DOHH2 (cell line): ENCODE results near the gene EVX1.

Experiments used
- H3F3A ChIP-seq: fragments of 200-600 bp; sonication (generic), shearing (Covaris generic); 2 replicates; pipeline ENCODE4 v1.6.0; 2016; ENCODE audit warnings: antibody characterized with exemption, mild to moderate bottlenecking; ENCODE audit not compliant: control insufficient read depth, insufficient read depth
- H3K27ac ChIP-seq: fragments of 200-600 bp; sonication (generic); 2 replicates; pipeline ENCODE4 v1.5.1; 2014; ENCODE audit warnings: low read depth, mild to moderate bottlenecking, low read length, moderate library complexity
- H3K27me3 ChIP-seq: fragments of 200-600 bp; sonication (generic); 2 replicates; pipeline ENCODE4 v1.6.1; 2014; ENCODE audit warnings: mild to moderate bottlenecking, low read length, mixed read lengths; ENCODE audit not compliant: control insufficient read depth
- H3K36me3 ChIP-seq: fragments of 200-600 bp; sonication (generic); 2 replicates; pipeline ENCODE4 v1.6.1; 2014; ENCODE audit warnings: mild to moderate bottlenecking, low read length, moderate library complexity, mixed read lengths; ENCODE audit not compliant: control insufficient read depth
- H3K4me1 ChIP-seq: fragments of 200-600 bp; sonication (generic); 2 replicates; pipeline ENCODE4 v1.6.1; 2014; ENCODE audit warnings: mild to moderate bottlenecking, low read length, mixed read lengths; ENCODE audit not compliant: control insufficient read depth
- H3K4me2 ChIP-seq: fragments of 200-600 bp; sonication (generic); 2 replicates; pipeline ENCODE4 v1.6.0; 2014; ENCODE audit warnings: mild to moderate bottlenecking, low read length, moderate library complexity
- H3K4me3 ChIP-seq: fragments of 200-600 bp; sonication (generic); 2 replicates; pipeline ENCODE4 v1.5.1; 2014; ENCODE audit warnings: mild to moderate bottlenecking, low read length, mixed read lengths
- H3K79me2 ChIP-seq: fragments of 200-600 bp; sonication (generic); 2 replicates; pipeline ENCODE4 v1.6.1; 2014; ENCODE audit warnings: mild to moderate bottlenecking, low read length, mixed read lengths; ENCODE audit not compliant: control insufficient read depth
- H3K9me2 ChIP-seq: fragments of 200-600 bp; sonication (generic); replicated peaks from 2 replicates; pipeline ENCODE4 v1.6.1; 2014; ENCODE audit warnings: mild to moderate bottlenecking, low read length, mixed read lengths; ENCODE audit not compliant: control insufficient read depth
- H3K9me3 ChIP-seq: fragments of 200-600 bp; sonication (generic); 2 replicates; pipeline ENCODE4 v1.6.1; 2014; ENCODE audit warnings: antibody characterized with exemption, low read length, mixed read lengths; ENCODE audit not compliant: control insufficient read depth, insufficient read depth
- H4K20me1 ChIP-seq: fragments of 200-600 bp; sonication (generic); 2 replicates; pipeline ENCODE4 v1.6.0; 2014; ENCODE audit warnings: low read depth, mild to moderate bottlenecking, antibody characterized with exemption, low read length, moderate library complexity; ENCODE audit not compliant: control insufficient read depth, insufficient read depth
- EZH2phosphoT487 ChIP-seq: fragments of 200-600 bp; sonication (generic); IDR thresholded peaks from 2 replicates; pipeline ENCODE4 v1.6.1; 2017; ENCODE audit warnings: borderline replicate concordance, mild to moderate bottlenecking, antibody characterized with exemption, low read length, moderate library complexity, mixed read lengths
- TF ChIP-seq, protein P1 (sequence below): fragments of 200-600 bp; sonication (generic); IDR thresholded peaks from one replicate; pipeline ENCODE4 v1.5.1; 2014; ENCODE audit warnings: antibody characterized with exemption, mild to moderate bottlenecking, low read depth, low read length; ENCODE audit not compliant: poor library complexity, severe bottlenecking

The EVX1 gene

DNA sequence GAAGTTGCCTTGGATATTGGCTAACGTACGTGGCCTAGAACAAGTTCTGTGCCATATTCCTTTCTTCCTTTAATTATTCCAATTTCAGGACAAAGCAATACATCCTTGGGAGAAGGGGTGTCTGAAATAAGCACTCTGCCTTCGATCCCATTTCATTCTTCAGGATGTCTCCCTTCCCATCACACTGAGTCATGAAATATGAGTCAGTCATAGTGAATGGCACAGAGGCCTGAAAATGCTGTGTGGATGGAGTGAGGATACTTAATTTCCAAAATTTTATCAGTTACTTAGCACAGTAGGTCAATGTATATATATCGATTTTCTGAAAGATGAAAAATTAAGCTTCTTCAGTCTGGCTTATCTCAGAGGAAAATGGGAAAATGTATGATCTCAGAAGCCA is 19.5 kb downstream of the EVX1 start:
- Histone ChIP-seq H3K36me3 (no peaks in the 10 kb centered on the region), H3K27me3 (0 out of 2 replicates have a peak, but pooled peaks cover 3% of the 10 kb centered on the region)
- no peak for TF ChIP-seq EZH2phosphoT487
- TF ChIP-seq, protein P1, sequence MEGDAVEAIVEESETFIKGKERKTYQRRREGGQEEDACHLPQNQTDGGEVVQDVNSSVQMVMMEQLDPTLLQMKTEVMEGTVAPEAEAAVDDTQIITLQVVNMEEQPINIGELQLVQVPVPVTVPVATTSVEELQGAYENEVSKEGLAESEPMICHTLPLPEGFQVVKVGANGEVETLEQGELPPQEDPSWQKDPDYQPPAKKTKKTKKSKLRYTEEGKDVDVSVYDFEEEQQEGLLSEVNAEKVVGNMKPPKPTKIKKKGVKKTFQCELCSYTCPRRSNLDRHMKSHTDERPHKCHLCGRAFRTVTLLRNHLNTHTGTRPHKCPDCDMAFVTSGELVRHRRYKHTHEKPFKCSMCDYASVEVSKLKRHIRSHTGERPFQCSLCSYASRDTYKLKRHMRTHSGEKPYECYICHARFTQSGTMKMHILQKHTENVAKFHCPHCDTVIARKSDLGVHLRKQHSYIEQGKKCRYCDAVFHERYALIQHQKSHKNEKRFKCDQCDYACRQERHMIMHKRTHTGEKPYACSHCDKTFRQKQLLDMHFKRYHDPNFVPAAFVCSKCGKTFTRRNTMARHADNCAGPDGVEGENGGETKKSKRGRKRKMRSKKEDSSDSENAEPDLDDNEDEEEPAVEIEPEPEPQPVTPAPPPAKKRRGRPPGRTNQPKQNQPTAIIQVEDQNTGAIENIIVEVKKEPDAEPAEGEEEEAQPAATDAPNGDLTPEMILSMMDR = no peak

DNA sequence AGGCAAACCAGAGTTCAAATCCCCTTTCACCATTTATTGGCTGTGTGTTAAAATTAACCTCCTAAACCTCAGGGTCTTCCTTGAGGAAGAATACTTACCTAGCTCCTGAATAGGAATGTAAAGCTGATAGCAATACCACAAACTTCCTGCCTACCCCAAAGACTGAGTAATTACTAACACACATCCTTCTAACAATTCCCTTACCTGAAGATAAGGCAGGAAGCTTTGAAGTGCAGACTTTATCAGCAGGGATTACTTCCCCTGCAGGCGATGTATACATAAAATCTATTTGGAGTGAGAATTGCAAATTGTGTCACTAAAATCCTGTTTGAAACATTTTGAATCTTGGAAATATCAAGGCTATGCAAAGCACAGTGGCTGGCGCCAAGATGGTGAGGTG is 21.2 kb downstream of the EVX1 start:
- TF ChIP-seq, protein P1 = no peak
- no peak for TF ChIP-seq EZH2phosphoT487
- no peak overlapping the region for H3K27ac ChIP-seq
- no peaks in the 10 kb centered on the region for H3K9me3 ChIP-seq
- no peaks in the 10 kb centered on the region for H3K79me2 ChIP-seq
- no peaks in the 10 kb centered on the region for H3K36me3 ChIP-seq
- no peaks in the 10 kb centered on the region for H3K9me2 ChIP-seq
- no peaks in the 10 kb centered on the region for H3F3A ChIP-seq
- H3K4me1 ChIP-seq = no peaks in the 10 kb centered on the region
- no peak overlapping the region for H3K4me3 ChIP-seq
- H4K20me1 ChIP-seq = no peaks in the 10 kb centered on the region
- H3K27me3 ChIP-seq = no peaks in the 10 kb centered on the region
- no peak overlapping the region for H3K4me2 ChIP-seq

More for the DNA sequence above, 19.5 kb downstream of the EVX1 start:
- H3K9me2 ChIP-seq = no peaks in the 10 kb centered on the region
- H3K9me3 ChIP-seq = no peaks in the 10 kb centered on the region
- no peak overlapping the region for H3K27ac ChIP-seq
- no peaks in the 10 kb centered on the region for H3F3A ChIP-seq
- H4K20me1 ChIP-seq = no peaks in the 10 kb centered on the region
- no peak overlapping the region for H3K4me3 ChIP-seq
- no peaks in the 10 kb centered on the region for H3K79me2 ChIP-seq
- H3K4me1 ChIP-seq = no peaks in the 10 kb centered on the region
- no peak overlapping the region for H3K4me2 ChIP-seq

DNA sequence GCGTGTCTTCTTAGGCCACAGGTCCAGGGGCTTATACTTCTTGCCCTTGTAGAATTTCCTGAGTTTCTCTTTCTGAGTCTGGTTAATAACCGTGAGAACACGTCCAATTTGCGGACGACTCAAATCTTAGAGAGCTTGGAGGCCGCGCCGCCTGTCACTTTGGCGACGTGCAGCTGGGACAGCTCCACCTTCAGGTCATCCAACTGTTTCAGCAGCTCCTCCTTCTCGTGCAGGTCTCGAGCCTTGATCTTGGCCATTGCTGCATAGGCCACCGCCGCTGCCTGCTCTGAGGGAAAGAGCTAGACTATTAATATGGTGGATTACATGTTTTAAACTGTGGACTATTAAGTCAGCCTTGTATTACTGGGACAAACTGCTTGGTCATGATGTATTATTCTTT is 26.9 kb downstream of the EVX1 start:
- Histone ChIP-seq H3K9me3 (peaks cover 14% of the 10 kb centered on the region; the same call in 1 of the 2 replicates), H3K4me2 (no peak overlapping the region), H3K27me3 (no peaks in the 10 kb centered on the region), H3F3A (no peaks in the 10 kb centered on the region), H3K4me3 (no peak overlapping the region), H3K36me3 (no peaks in the 10 kb centered on the region), H4K20me1 (no peaks in the 10 kb centered on the region), H3K4me1 (no peaks in the 10 kb centered on the region), H3K9me2 (no peaks in the 10 kb centered on the region), H3K79me2 (no peaks in the 10 kb centered on the region), H3K27ac (no peak overlapping the region)
- TF ChIP-seq EZH2phosphoT487 = no peak
- TF ChIP-seq, protein P1 = no peak
